Measurements from ENCODE around the gene ZNF710. TPM values are rescaled to one million over a fixed set of nuclear protein-coding genes. Genes with fewer than 3 reads are reported as not detected.

The ZNF710 gene
- total RNA-seq, 2 donors from 2014 or later = 11.7 to 14.4 TPM

- ATAC-seq = no peak
- Mint-ChIP-seq H3K4me1 (peaks cover 40% of the 10 kb centered on the region), H3K36me3 (ENCODE audit: low read depth) (peaks cover 3% of the 10 kb centered on the region), H3K27ac (peak overlapping the region; percentile 59), H3K4me3 (no peak overlapping the region), H3K27me3 (no peaks in the 10 kb centered on the region)
- DNase-seq = no peak
- H3K9me3 ChIP-seq (ENCODE audit: control insufficient read depth, low read length, poor library complexity, severe bottlenecking) = no peaks in the 10 kb centered on the region
Measured at GRCh38 chr15:90042356-90042755, 41.2 kb downstream of the ZNF710 start.

DNA sequence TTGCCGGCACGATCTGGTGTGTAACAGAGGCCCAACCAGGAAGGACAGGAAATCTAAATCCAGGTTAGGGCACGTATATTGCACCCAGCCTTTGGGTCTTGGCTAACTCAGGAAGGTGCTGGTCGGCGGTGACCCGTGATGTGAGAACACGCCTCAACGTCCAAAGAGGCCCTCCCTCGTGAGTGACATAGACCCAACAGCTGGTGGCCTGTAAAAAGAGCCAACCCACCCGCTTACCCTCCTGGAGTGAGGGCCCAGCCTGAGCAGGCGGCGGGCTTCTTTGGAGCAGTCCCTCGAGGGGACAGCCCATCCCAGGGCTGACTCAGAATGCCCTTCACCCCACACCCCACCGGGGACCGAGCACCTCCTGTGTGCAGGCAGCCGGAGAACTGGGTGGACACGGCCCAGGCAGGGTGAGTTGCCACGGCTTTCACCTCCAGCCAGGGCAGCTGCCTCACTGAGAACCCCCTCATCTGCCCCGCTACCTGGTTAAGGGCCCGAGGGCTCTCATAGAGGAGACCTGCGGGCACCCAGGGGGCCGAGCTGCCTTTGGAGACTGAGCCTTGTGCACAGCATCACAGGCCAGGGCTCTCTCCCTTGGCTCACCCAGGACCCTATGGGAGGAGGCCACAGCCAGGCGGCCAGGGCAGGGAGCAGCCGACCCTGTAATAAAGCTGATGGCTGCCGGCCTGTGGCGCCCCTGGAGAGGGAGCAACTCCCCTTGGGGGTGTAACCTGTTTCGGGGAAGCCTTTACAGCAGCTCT is 41.8 kb downstream of the ZNF710 start:
- Mint-ChIP-seq H3K36me3 (ENCODE audit: low read depth) (peaks cover 3% of the 10 kb centered on the region), H3K27me3 (no peaks in the 10 kb centered on the region), H3K27ac (peak overlapping the region; percentile 72), H3K4me3 (no peak overlapping the region), H3K4me1 (peaks cover 37% of the 10 kb centered on the region)
- no peak for ATAC-seq
- no peaks in the 10 kb centered on the region for H3K9me3 ChIP-seq (ENCODE audit: control insufficient read depth, low read length, poor library complexity, severe bottlenecking)
- DNase-seq = no peak

GRCh38 chr15:90043530-90044010 is 42.4 kb downstream of the ZNF710 start:
- no peak overlapping the region for H3K4me3 Mint-ChIP-seq
- H3K27ac Mint-ChIP-seq = peak overlapping the region; percentile 72
- ATAC-seq = no peak

GRCh38 chr15:90044191-90044590 is 43.1 kb downstream of the ZNF710 start:
- H3K4me3 Mint-ChIP-seq = no peak overlapping the region
- H3K4me1 Mint-ChIP-seq = peaks cover 32% of the 10 kb centered on the region
- peaks cover 3% of the 10 kb centered on the region for H3K36me3 Mint-ChIP-seq (ENCODE audit: low read depth)
- peak overlapping the region; percentile 72 for H3K27ac Mint-ChIP-seq
- H3K27me3 Mint-ChIP-seq = no peaks in the 10 kb centered on the region
- no peak for ATAC-seq
- H3K9me3 ChIP-seq (ENCODE audit: control insufficient read depth, low read length, poor library complexity, severe bottlenecking) = no peaks in the 10 kb centered on the region
- no peak for DNase-seq

More at GRCh38 chr15:90043530-90044010, 42.4 kb downstream of the ZNF710 start:
- no peaks in the 10 kb centered on the region for H3K9me3 ChIP-seq (ENCODE audit: control insufficient read depth, low read length, poor library complexity, severe bottlenecking)
- Mint-ChIP-seq H3K4me1 (peaks cover 30% of the 10 kb centered on the region), H3K36me3 (ENCODE audit: low read depth) (peaks cover 3% of the 10 kb centered on the region), H3K27me3 (no peaks in the 10 kb centered on the region)
- no peak for DNase-seq

- Mint-ChIP-seq H3K4me3 (no peak overlapping the region), H3K27ac (peak overlapping the region; percentile 72), H3K27me3 (no peaks in the 10 kb centered on the region), H3K4me1 (peaks cover 34% of the 10 kb centered on the region), H3K36me3 (ENCODE audit: low read depth) (peaks cover 3% of the 10 kb centered on the region)
- no peaks in the 10 kb centered on the region for H3K9me3 ChIP-seq (ENCODE audit: control insufficient read depth, low read length, poor library complexity, severe bottlenecking)
- ATAC-seq (no peak), DNase-seq (no peak)
Measured at GRCh38 chr15:90044916-90045371, 43.8 kb downstream of the ZNF710 start.

- Mint-ChIP-seq H3K4me3 (no peak overlapping the region), H3K27ac (no peak overlapping the region), H3K4me1 (peaks cover 32% of the 10 kb centered on the region), H3K27me3 (no peaks in the 10 kb centered on the region), H3K36me3 (ENCODE audit: low read depth) (peaks cover 3% of the 10 kb centered on the region)
- DNase-seq (no peak), ATAC-seq (no peak)
- H3K9me3 ChIP-seq (ENCODE audit: control insufficient read depth, low read length, poor library complexity, severe bottlenecking) = no peaks in the 10 kb centered on the region
Measured at GRCh38 chr15:90046289-90046688, 45.2 kb downstream of the ZNF710 start.

DNA sequence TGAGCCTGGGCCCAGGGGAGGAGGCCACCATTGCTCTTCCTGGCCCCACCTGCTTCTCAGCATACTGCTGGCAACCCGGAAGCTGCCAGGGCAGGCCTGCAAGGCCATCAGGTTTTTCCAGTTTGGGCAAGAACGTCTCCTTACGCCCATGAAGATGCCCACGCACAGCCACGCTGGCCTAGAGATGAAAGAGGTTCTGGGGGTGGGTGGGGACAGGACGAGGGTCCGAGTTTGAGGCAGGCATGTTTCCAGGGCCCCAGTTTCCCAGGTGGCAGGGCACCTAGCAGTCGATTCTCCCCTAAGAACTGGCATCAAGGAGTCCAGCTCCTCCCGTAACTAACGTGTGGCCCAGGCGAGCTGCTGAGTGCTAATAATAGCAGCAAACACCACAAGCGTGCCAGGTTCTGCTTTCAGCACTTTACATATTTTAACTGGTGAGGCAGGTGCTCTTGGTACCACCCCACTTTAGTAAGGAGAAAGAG is 45.8 kb downstream of the ZNF710 start:
- H3K9me3 ChIP-seq (ENCODE audit: control insufficient read depth, low read length, poor library complexity, severe bottlenecking) = no peaks in the 10 kb centered on the region
- Mint-ChIP-seq H3K4me3 (peak overlapping the region; percentile 21), H3K36me3 (ENCODE audit: low read depth) (peaks cover 3% of the 10 kb centered on the region), H3K27ac (no peak overlapping the region), H3K27me3 (no peaks in the 10 kb centered on the region), H3K4me1 (peaks cover 30% of the 10 kb centered on the region)
- DNase-seq = no peak
- ATAC-seq = no peak

- Mint-ChIP-seq H3K4me3 (no peak overlapping the region), H3K36me3 (ENCODE audit: low read depth) (peaks cover 3% of the 10 kb centered on the region)
Measured at GRCh38 chr15:90047956-90048575, 46.9 kb downstream of the ZNF710 start.

GRCh38 chr15:90049030-90049429 is 47.9 kb downstream of the ZNF710 start:
- no peak for ATAC-seq
- H3K4me1 Mint-ChIP-seq = peaks cover 40% of the 10 kb centered on the region
- no peak for DNase-seq
- H3K27ac Mint-ChIP-seq = no peak overlapping the region
- no peak overlapping the region for H3K4me3 Mint-ChIP-seq
- no peaks in the 10 kb centered on the region for H3K27me3 Mint-ChIP-seq
- H3K9me3 ChIP-seq (ENCODE audit: control insufficient read depth, low read length, poor library complexity, severe bottlenecking) = no peaks in the 10 kb centered on the region
- peaks cover 3% of the 10 kb centered on the region for H3K36me3 Mint-ChIP-seq (ENCODE audit: low read depth)

More at GRCh38 chr15:90047956-90048575, 46.9 kb downstream of the ZNF710 start:
- no peaks in the 10 kb centered on the region for H3K9me3 ChIP-seq (ENCODE audit: control insufficient read depth, low read length, poor library complexity, severe bottlenecking)
- DNase-seq (no peak), ATAC-seq (no peak)
- Mint-ChIP-seq H3K27ac (peak overlapping the region; percentile 21), H3K4me1 (peaks cover 36% of the 10 kb centered on the region), H3K27me3 (no peaks in the 10 kb centered on the region)

GRCh38 chr15:90049666-90050604 is 48.8 kb downstream of the ZNF710 start:
- no peaks in the 10 kb centered on the region for H3K27me3 Mint-ChIP-seq
- no peaks in the 10 kb centered on the region for H3K9me3 ChIP-seq (ENCODE audit: control insufficient read depth, low read length, poor library complexity, severe bottlenecking)
- DNase-seq (no peak), ATAC-seq (no peak)
- no peak overlapping the region for H3K27ac Mint-ChIP-seq
- H3K36me3 Mint-ChIP-seq (ENCODE audit: low read depth) = peaks cover 2% of the 10 kb centered on the region
- H3K4me3 Mint-ChIP-seq = no peak overlapping the region
- peaks cover 47% of the 10 kb centered on the region for H3K4me1 Mint-ChIP-seq

DNA sequence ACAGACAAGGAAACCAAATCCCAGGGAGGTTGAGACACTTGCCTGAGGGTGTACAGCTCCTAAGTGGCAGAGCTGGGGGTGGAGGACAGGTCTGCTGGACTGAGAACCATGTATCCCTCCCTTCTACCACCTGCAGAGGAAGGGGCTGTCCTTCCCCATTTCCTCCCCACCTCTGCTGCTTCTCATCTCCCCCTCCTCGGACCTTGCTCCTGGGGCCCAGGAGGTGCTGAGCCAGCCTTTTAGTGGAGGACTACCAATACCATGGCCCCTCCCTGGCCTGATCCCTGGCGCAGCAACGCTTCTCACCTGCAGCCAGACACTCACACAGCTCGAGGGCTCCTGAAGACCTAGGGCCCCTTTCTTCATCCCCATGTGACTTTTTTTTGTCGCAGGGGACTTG is 50.8 kb downstream of the ZNF710 start:
- H3K27me3 Mint-ChIP-seq = no peaks in the 10 kb centered on the region

DNA sequence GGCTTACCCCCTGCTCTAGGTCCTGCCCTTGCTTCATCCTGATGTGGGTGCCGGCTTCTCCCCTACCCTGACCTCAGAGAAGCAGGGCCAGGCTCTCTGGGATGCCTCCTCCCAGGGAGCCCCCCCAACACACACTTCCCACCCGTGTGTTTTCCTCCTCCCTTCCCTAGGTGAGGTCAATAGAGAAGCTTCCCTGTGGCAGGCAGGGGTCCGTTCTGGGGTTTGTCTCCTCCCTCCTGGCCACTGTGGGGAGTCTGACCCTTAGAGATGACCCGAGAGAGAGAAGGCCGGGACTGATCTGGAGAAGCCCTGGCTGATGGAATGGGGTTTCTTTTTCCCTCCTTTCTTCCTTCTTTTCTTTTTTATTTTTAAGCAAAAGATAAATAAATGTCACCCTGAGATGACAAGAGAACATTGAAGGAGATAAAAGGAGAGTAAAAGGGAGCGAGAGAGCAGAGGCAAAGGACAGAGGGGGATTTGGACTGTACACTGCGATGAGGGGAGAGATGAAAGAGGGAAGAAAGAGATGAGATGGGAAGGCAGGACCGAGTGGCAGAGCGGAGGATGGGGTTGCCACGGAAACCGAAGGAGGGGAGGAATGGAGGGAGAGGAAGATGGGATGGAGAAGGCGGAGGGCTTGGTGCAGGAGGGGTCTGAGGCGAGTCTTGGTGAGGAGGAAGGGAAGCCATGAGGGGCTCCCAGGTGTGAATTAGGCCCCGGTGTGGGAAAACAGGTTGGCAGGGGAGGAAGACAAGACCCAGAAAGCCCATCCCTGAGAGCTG is 52.8 kb downstream of the ZNF710 start:
- peak overlapping the region; percentile 14 for H3K27ac Mint-ChIP-seq
- H3K36me3 Mint-ChIP-seq (ENCODE audit: low read depth) = peaks cover 2% of the 10 kb centered on the region
- no peak overlapping the region for H3K4me3 Mint-ChIP-seq
- H3K9me3 ChIP-seq (ENCODE audit: control insufficient read depth, low read length, poor library complexity, severe bottlenecking) = no peaks in the 10 kb centered on the region
- DNase-seq (no peak), ATAC-seq (no peak)
- H3K4me1 Mint-ChIP-seq = peaks cover 45% of the 10 kb centered on the region
- no peaks in the 10 kb centered on the region for H3K27me3 Mint-ChIP-seq

More for the DNA sequence above, 50.8 kb downstream of the ZNF710 start:
- H3K36me3 Mint-ChIP-seq (ENCODE audit: low read depth) = no peaks in the 10 kb centered on the region
- no peak for DNase-seq
- H3K4me1 Mint-ChIP-seq = peaks cover 39% of the 10 kb centered on the region
- no peak for ATAC-seq
- peak overlapping the region; percentile 27 for H3K27ac Mint-ChIP-seq
- no peak overlapping the region for H3K4me3 Mint-ChIP-seq
- no peaks in the 10 kb centered on the region for H3K9me3 ChIP-seq (ENCODE audit: control insufficient read depth, low read length, poor library complexity, severe bottlenecking)

All from T-helper 17 cell (primary cell).